Activated T-cell treated with anti-CD3 and anti-CD28 coated beads, Interleukin-2, amount 50 U/mL, for 72 hours (primary cell): ENCODE measurements around the gene SS18L1. TPM values are rescaled to one million over a fixed set of nuclear protein-coding genes. Genes with fewer than 3 reads are reported as not detected.
"Not testable (repeated sequence)": the region's sequence is repeated elsewhere in the genome, so short reads cannot be mapped to it uniquely, and the experiment has no call there.

Experiments used
- ATAC-seq, 2 donors: fragments of 150-1000 bp; cut with Tn5 transposase; replicated peaks in 1 of 2; 2 replicates each; pipeline ENCODE4 v1.10.0; 2021; ENCODE audit warnings: moderate library complexity in 2 of 2, mild to moderate bottlenecking in 1 of 2
- DNase-seq, 2 donors: peaks; one replicate each; pipeline ENCODE4 v3.0.0; 2021 to 2022; ENCODE audit warnings: mixed read lengths in 1 of 2
- H3K27ac Mint-ChIP-seq: one replicate; pipeline ENCODE4 v1.8.0; 2022; ENCODE audit warnings: mild to moderate bottlenecking, moderate library complexity, mixed read lengths
- H3K27me3 Mint-ChIP-seq: one replicate; pipeline ENCODE4 v1.8.0; 2022; ENCODE audit warnings: low read depth, mixed read lengths
- H3K36me3 Mint-ChIP-seq, 2 donors: one replicate each; pipeline ENCODE4 v1.8.0; 2022; ENCODE audit warnings: mixed read lengths in 2 of 2, mild to moderate bottlenecking in 1 of 2; ENCODE audit not compliant: insufficient read depth in 2 of 2
- H3K4me1 Mint-ChIP-seq: one replicate; pipeline ENCODE4 v1.8.0; 2022; ENCODE audit warnings: low read depth, mixed read lengths
- H3K4me3 Mint-ChIP-seq, 2 donors: one replicate each; pipeline ENCODE4 v1.8.0; 2022; ENCODE audit warnings: mild to moderate bottlenecking in 2 of 2, mixed read lengths in 2 of 2, moderate library complexity in 2 of 2
- H3K9me3 Mint-ChIP-seq, 2 donors: one replicate each; pipeline ENCODE4 v1.8.0; 2022; ENCODE audit warnings: mixed read lengths in 2 of 2
- total RNA-seq, 2 donors: library from RNA; stranded (reverse); gene quantifications; one replicate each; pipeline ENCODE4 v1.2.3, GENCODE V29; 2022

Gene SS18L1
- total RNA-seq, 2 donors from 2014 or later = 16.1 to 19.8 TPM

DNA sequence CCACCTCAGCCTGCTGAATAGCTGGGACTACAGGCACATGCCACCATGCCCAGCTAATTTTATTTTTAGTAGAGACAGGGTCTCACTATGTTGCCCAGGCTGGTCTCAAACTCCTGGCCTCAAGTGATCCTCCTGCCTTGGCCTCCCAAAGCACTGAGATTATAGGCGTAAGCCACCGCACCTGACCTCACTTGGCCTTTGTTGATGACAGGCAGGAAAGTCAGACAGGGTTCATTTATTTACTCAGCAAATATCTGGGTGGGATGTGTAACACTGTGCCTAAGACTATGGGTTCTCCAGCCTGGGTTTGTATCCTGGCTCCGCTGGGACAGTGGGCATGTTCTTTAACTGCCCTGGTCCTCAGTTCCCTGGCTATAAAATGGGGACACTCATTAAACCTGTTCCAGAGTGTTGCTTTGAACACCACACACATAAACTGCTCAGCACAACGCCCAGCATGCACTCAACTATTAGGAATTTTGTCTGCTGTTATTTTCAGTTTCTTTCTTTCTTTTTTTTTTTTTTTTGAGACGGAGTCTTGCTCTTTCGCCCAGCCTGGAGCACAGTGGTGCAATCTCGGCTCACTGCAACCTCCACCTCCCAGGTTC lies 27.7 kb upstream of the SS18L1 start:
- not testable (repeated sequence) for H3K27ac Mint-ChIP-seq, H3K4me3 Mint-ChIP-seq, H3K27me3 Mint-ChIP-seq, DNase-seq, ATAC-seq
- H3K36me3 Mint-ChIP-seq = peaks cover 6 to 15% of the 10 kb centered on the region in 2 donors
- peaks cover 28% of the 10 kb centered on the region for H3K4me1 Mint-ChIP-seq
- peaks cover 5 to 11% of the 10 kb centered on the region in 2 donors for H3K9me3 Mint-ChIP-seq

DNA sequence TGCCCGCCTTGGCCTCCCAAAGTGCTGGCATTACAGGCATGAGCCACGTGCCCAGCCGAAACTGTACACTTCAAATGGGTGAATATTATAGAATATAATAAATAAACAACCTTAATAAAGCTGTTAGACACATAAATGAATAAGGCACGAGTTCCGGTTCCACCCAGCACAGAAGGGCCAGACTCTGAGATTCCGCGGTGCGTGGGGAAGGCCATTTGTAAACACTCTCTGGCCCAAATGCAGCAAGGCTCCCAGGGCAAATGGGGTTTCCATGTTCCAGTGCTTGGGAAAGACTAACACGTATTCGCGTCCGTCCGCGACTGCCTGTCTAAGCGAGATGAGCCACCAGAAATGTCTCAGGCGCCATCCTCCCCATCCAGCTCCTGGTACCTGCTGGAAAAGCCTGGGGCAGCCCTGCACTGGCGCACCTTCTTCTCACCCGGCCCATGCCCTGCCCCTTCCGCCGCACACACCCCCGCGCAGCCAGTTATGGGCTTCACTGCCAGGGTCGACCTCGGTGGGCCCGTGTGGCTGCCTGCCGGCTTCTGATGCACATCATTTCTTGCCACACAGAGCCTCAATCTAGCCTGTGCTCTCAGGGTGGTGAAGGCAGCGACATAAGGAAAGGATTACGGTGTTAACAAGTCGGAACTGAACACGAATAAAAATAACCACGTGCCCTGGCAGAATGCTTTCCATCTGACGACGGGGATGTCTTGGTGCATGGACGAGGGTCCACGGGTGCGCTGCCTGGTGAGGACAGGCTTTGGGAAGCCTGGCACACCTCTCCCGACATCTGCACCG lies 26.8 kb upstream of the SS18L1 start:
- DNase-seq (no peak), ATAC-seq (no peak)
- H3K4me1 Mint-ChIP-seq = peaks cover 33% of the 10 kb centered on the region
- peaks cover 2 to 11% of the 10 kb centered on the region in 2 donors for H3K36me3 Mint-ChIP-seq
- H3K27me3 Mint-ChIP-seq = no peaks in the 10 kb centered on the region
- no peak overlapping the region for H3K27ac Mint-ChIP-seq
- H3K9me3 Mint-ChIP-seq = peaks cover 4 to 7% of the 10 kb centered on the region in 2 donors
- no peak overlapping the region for H3K4me3 Mint-ChIP-seq

DNA sequence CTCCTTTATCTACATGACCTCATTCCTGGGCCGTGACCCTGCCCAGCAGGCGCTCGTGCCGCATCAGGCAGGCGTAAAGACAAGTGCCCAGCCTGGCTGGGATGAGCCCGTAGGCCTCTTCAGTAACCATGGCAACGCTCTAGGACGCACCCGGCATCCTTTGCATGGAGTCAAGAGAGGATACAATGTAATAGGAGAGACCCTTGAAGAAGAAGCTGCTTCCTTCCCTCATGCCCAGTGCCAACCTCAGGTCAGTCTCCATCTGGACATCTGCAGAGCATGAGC lies 26.3 kb upstream of the SS18L1 start:
- DNase-seq (no peak), ATAC-seq (no peak)
- peaks cover 33% of the 10 kb centered on the region for H3K4me1 Mint-ChIP-seq
- H3K36me3 Mint-ChIP-seq = peaks cover 2 to 11% of the 10 kb centered on the region in 2 donors
- H3K27me3 Mint-ChIP-seq = no peaks in the 10 kb centered on the region
- H3K27ac Mint-ChIP-seq = no peak overlapping the region
- peaks cover 4 to 5% of the 10 kb centered on the region in 2 donors for H3K9me3 Mint-ChIP-seq
- H3K4me3 Mint-ChIP-seq = no peak overlapping the region

DNA sequence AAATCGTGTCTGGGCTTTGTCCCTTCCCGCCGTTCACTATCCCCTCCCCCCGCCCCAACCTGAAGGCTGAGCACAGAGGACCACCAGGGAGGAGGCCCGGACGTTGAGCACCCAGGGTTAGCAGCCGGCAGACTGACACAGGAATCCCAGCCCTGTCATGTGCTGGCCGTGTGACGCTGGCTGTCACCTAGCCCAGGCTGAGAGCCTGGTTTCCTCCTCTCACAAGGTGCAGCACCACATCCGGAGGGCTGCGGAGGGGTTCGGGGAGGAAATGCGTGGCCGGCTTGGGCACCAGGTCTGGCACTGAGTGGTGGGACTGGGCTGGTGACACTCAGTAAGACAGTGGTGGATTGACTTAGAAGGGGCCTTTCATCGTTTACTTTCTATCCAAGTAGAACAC lies 25.9 kb upstream of the SS18L1 start:
- Mint-ChIP-seq H3K9me3 (peaks cover 4% of the 10 kb centered on the region in 2 donors), H3K36me3 (peaks cover 2 to 11% of the 10 kb centered on the region in 2 donors), H3K4me1 (peaks cover 33% of the 10 kb centered on the region), H3K27ac (no peak overlapping the region), H3K4me3 (no peak overlapping the region), H3K27me3 (no peaks in the 10 kb centered on the region)
- ATAC-seq = peak; percentile 23 to 41
- peak; percentile 72 to 77 for DNase-seq

DNA sequence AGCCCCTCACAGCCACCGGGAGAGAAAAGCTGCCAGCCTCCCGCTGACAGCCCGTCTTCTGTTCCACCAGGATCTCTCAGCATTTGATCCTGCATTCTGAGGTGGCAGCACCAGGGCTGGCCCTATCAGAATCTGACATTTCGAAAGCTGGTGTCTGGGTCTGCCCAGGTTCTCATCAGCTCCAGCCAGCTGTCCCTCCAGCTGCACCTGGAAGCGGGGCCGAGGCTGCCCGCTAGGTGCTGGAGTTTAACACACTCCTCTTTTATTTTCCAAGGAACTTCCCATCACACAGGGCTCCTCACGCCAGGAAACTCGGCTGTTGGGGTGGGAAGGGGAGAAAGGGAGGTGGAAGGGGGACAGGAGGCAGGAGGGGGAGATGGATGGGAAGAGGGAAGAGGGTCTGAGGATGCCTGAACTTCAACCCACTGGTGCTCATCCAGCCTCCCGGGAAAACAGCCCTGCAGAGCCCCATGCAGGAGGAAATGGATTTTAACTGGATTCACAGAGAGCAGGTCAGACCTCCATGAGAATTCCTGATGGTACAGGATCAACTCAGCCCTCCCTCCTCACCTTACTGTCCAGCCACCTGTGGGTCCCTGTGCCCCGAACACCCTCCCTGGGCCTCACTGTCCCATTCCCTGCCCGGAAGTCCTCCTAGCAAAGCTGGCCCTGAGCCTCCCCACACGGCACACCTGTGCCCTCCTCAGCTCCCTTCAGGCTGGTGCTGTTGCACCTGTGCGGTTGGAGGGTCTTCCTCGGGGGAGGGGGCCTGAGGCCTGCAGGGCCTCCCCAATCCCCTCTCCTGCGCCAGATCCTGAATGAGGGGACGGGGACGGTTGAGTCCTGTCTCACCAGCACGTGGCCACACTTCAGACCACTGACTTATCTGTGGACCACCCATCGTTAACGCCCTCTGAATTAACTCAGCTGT lies 25.2 kb upstream of the SS18L1 start:
- Mint-ChIP-seq H3K27ac (no peak overlapping the region), H3K36me3 (peaks cover 2 to 7% of the 10 kb centered on the region in 2 donors), H3K9me3 (peaks cover 2% of the 10 kb centered on the region in 2 donors), H3K4me1 (peaks cover 36% of the 10 kb centered on the region), H3K27me3 (no peaks in the 10 kb centered on the region), H3K4me3 (no peak overlapping the region)
- no peak for ATAC-seq
- no peak for DNase-seq

- Mint-ChIP-seq H3K4me1 (peaks cover 43% of the 10 kb centered on the region), H3K4me3 (no peak overlapping the region), H3K36me3 (peaks cover 2 to 9% of the 10 kb centered on the region in 2 donors), H3K9me3 (peaks cover 2% of the 10 kb centered on the region in 2 donors), H3K27ac (no peak overlapping the region), H3K27me3 (no peaks in the 10 kb centered on the region)
- no peak for ATAC-seq
- DNase-seq = no peak
Observed at GRCh38 chr20:62119115-62119514, 24.5 kb upstream of the SS18L1 start.

GRCh38 chr20:62119591-62120364 lies 23.8 kb upstream of the SS18L1 start:
- H3K27ac Mint-ChIP-seq = no peak overlapping the region
- H3K4me3 Mint-ChIP-seq = no peak overlapping the region
- no peaks in the 10 kb centered on the region for H3K27me3 Mint-ChIP-seq
- no peak for ATAC-seq
- H3K4me1 Mint-ChIP-seq = peaks cover 48% of the 10 kb centered on the region
- H3K9me3 Mint-ChIP-seq = peaks cover 2% of the 10 kb centered on the region in 2 donors
- no peak for DNase-seq
- peaks cover 6 to 9% of the 10 kb centered on the region in 2 donors for H3K36me3 Mint-ChIP-seq

GRCh38 chr20:62120365-62120762 lies 23.2 kb upstream of the SS18L1 start:
- DNase-seq = no peak
- no peak overlapping the region for H3K27ac Mint-ChIP-seq
- H3K4me1 Mint-ChIP-seq = peaks cover 48% of the 10 kb centered on the region
- H3K27me3 Mint-ChIP-seq = no peaks in the 10 kb centered on the region
- no peak for ATAC-seq
- peaks cover 2% of the 10 kb centered on the region in 2 donors for H3K9me3 Mint-ChIP-seq
- peaks cover 6 to 9% of the 10 kb centered on the region in 2 donors for H3K36me3 Mint-ChIP-seq
- H3K4me3 Mint-ChIP-seq = peak overlapping the region in 1 of 2 donors; percentile 89

- DNase-seq (no peak), ATAC-seq (peak; percentile 2)
- Mint-ChIP-seq H3K4me1 (peaks cover 48% of the 10 kb centered on the region), H3K36me3 (peaks cover 6 to 7% of the 10 kb centered on the region in 2 donors), H3K27me3 (no peaks in the 10 kb centered on the region), H3K9me3 (no peaks in the 10 kb centered on the region), H3K4me3 (peak overlapping the region; percentile 89 to 93), H3K27ac (peak overlapping the region; percentile 87)
Observed at GRCh38 chr20:62120990-62121775, 22.4 kb upstream of the SS18L1 start.

DNA sequence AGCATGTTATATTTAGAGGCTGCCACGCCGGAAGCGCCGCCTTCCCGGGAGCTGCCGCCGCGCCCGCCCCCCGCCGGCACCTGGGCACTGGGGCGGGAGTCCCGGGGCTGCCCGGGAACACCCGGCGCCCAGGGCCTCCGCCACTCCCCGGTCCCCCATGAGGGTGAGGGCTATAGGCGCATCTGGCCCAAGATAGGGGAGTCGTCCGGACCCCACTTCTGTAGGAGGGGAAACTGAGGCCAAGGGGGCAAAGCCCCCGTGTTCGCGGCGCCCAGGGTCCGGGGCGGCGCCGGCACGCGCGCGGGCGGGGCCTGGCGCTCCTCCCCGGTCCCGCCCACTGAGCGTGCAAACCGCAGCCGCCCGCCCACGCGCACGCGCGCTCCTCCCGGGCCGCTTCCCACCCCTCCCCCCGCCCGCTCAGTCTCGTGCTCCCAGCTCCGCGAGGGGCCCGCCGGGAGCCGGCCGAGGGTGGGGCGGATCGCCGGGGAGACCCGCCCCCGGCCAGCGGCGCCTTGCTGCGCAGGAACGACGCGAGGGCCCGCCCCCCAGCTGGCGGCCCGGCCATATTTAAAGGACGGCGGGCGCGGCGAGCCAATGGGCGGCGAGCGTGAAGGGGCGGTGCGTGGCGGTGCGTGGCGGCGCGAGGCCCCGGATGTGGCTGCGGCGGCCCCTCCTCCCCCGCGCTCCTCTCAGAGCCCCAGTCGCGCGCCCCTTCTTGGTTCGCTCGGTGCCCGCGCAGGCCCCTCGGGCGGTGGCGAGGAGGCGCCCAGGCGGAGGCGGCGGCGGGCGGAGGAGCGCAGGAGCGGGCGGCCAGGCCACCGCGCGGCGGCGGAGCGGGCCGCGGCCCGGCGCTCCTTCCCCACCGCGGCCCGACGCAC lies 21.6 kb upstream of the SS18L1 start, which contains the start of gene LSM14B:
Gene LSM14B (plus strand): TSS at position 700 of the 878 bp plus-strand sequence. CDS start 192 bp downstream, outside the sequence.
- Mint-ChIP-seq H3K27ac (peak within 1 kb of the TSS; percentile 87), H3K9me3 (no peaks in the 10 kb centered on the region), H3K27me3 (no peaks in the 10 kb centered on the region), H3K4me3 (peak within 1 kb of the TSS; percentile 89 to 93), H3K4me1 (peaks cover 52% of the 10 kb centered on the region), H3K36me3 (peaks cover 9% of the 10 kb centered on the region in 2 donors)
- ATAC-seq = peak; percentile 87
- DNase-seq = peak; percentile 96 to 98
